Right renal pelvis (tissue), 4 donors: ENCODE data around the gene C11orf42. TPM values are rescaled to one million over a fixed set of nuclear protein-coding genes. Genes with fewer than 3 reads are reported as not detected.

ENCODE experiments used
- DNase-seq, 4 donors: peaks; one replicate each; pipeline ENCODE4 v3.0.0-alpha.2; 2013; ENCODE audit warnings: low read depth in 4 of 4, low spot score in 3 of 4, missing footprints in 1 of 4
- polyA plus RNA-seq, 4 donors: library from polyadenylated mRNA; unstranded; fragments of 120-200 nt; gene quantifications; one replicate each; pipeline ENCODE4 v1.2.1, GENCODE V29; 2013; ENCODE audit not compliant: insufficient read length in 4 of 4

Gene C11orf42
- polyA plus RNA-seq, 4 donors = 0.70 to 1.2 (median 0.84) TPM

DNA sequence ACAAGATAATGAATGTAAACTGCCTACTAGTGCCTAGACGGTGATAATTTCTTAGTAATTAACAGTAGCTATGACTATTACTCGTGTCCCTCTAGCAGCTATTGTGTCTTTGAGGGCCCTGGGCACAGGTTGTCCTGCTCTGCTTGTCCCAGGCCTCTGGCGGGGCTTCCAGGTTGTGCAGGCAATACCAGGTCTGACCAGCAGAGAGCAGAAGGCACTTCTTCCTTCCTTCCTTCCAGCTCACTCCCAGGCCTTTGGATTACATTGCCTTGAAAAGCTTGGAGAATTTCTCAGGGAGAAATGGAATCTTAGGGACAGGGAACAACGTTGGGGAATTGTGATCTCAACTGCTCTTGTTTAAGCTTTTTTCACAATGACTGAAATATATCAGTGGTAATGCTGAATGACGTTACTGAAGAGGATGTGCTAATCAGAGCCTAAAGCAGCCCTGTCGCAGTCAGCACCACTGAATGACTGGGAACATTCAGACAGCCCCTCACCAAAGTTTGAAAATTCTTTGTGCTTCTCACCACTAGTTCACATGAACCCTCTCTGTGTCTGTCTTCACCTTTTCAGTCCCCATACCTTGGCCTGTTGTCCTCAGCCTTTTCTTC, 45.9 kb downstream of the C11orf42 start:
- peak in 2 of 4 donors; percentile 57 to 58 for DNase-seq

DNA sequence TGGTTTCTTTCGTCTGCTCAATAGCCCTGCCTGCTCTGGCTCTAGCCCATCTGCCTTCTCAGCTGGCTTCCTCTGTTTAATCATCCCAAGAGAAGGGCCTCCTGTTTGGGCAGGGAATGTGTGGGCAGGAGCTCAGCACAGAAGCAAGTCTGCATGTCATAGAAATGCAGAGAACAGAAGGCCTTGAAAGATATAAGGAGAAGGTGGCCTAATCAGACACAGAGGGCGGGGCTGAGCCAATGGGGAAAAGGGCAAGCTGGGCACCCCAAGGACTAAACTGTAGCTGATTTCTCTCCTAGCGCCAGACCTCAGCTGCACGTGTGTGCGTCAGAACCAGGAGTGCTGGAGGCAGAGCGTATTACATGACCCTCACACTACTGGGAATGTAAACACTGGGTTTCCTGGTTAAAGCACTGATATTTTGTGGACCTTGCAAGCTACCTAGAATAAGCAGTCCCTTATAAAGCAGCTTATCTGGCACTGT, 46.7 kb downstream of the C11orf42 start:
- no peak for DNase-seq

DNA sequence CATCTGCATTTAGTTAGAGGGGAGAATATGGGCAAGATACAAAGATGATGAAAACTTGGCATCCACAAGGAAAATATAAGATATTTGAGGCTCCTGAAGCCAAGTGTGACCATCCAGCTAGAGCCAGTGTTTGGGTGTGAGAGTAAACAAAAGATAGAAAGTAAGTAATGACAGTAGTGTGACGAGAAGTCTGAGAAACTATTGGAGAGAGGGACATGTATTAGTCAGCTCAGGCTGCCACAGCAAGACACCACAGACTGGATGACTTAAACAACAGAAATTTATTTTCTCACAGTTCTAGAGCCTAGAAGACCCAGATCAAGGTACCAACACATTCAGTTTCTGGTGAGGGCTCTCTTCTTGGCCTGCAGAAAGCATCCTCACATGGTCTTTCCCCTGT, 47.8 kb downstream of the C11orf42 start:
- DNase-seq = no peak

DNA sequence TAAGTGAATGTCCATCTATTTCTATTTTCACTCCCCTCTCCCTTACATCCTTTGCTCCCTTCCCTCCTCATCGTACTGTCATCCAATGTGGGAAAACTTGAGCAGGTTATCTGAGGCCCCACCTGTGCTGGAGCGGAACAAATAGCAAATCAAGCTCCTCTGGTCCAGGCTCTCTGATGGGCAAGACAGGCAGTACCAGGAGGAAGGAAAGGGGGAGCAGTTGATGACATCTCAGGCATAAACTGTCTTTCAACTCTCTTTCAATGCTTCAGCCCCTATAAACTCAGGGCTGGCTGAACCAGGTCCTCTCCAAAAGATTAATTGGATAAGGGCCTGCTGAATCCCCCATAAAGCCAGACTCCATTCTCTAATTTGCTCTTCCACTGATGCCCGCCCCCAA, 52.8 kb downstream of the C11orf42 start:
- no peak for DNase-seq

DNA sequence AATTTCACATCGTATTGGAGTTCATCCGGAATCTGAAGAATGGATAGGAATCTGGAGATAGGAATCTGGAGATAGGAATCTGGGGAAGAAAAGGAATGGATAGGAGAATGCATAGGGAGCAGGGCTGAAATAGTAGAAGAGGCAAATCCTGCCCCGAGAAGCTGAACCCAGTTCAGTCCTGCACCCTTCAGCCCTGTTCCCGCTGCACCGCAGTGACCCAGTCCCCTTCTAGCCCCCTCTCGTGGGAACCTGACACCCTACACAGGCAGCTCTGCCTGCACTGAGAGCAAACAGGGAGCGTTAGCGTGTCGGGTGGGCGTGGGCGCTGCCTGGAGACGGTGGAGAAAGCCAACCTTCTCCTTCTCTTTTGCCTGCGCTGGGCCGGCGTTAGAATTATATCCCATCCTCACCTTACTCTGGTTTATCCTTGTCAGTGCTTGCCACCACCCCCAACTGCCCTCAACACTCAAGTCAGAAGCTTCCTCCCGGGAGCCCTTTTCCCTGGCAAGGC, 53.3 kb downstream of the C11orf42 start:
- peak in 1 of 4 donors; percentile 7 for DNase-seq

DNA sequence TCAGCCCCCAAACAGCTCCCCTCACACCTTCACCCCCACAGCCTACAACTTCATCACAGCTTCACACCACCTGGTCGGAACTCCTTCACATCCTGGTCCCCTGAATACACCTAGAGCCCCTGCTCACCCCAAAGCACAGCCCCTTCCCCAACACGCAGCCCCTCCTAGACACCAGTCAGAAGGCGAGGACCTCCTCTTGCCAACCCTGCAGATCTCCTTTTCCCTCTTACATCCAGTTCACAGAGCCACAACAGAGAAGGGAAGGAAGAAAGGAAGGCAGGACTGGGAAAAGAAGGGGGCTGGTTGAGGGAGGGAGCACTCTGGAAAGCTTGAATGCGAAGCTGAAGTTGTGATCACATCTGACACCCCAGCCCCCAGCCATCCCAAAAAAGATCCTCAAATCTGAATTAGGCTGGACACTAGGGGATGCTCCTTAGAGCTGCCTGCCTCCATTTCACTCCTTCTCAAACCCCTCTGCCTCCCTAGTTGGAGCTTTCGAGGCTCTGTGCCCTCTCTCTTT, 54.9 kb downstream of the C11orf42 start:
- no peak for DNase-seq

Other genes starting within 250 kb of the C11orf42 start
- not detected for gene OR56A5, start 237.1 kb upstream of the C11orf42 start, polyA plus RNA-seq
- gene OR52L1, start 218.6 kb upstream of the C11orf42 start, polyA plus RNA-seq = not detected
- gene OR56A4, start 198.6 kb upstream of the C11orf42 start, polyA plus RNA-seq = under 1 TPM in 2 of 4 donors, not detected in 2; 0.01 to 0.06 TPM
- gene OR56A1, start 174.8 kb upstream of the C11orf42 start, polyA plus RNA-seq = under 1 TPM in 1 of 4 donors, not detected in 3; under 0.01 TPM
- under 1 TPM; 0.14 to 0.32 (median 0.22) TPM for gene OR56B4, start 97.9 kb upstream of the C11orf42 start, polyA plus RNA-seq
- not detected for gene OR52B2, start 35.2 kb upstream of the C11orf42 start, polyA plus RNA-seq
- under 1 TPM in 1 of 4 donors, not detected in 3; 0.10 TPM for gene OR52W1, start 6.3 kb upstream of the C11orf42 start, polyA plus RNA-seq
- 10 to 100 TPM; 47.6 to 53.7 (median 51.2) TPM for gene FHIP1B, start 29.1 kb downstream of the C11orf42 start, polyA plus RNA-seq
- under 1 TPM; 0.23 to 0.32 (median 0.28) TPM for gene CNGA4, start 33.5 kb downstream of the C11orf42 start, polyA plus RNA-seq
- gene CCKBR, start 54.3 kb downstream of the C11orf42 start, polyA plus RNA-seq = under 1 TPM; 0.51 to 0.96 (median 0.69) TPM
- gene CAVIN3, start 114.9 kb downstream of the C11orf42 start, polyA plus RNA-seq = 10 to 100 TPM; 14.3 to 26.3 (median 16.0) TPM
- gene SMPD1, start 184.9 kb downstream of the C11orf42 start, polyA plus RNA-seq = 10 to 100 TPM; 33.0 to 38.7 (median 34.7) TPM
- gene APBB1, start 213.5 kb downstream of the C11orf42 start, polyA plus RNA-seq = 10 to 100 TPM; 52.2 to 64.6 (median 54.0) TPM
- gene HPX, start 235.4 kb downstream of the C11orf42 start, polyA plus RNA-seq = 1 to 10 TPM; 2.2 to 4.2 (median 2.7) TPM